Chondrocyte (in vitro differentiated cells): Measurements from ENCODE around the gene PSMD14. TPM values are rescaled to one million over a fixed set of nuclear protein-coding genes. Genes with fewer than 3 reads are reported as not detected.

Experiments
- DNase-seq: peaks from one replicate; pipeline ENCODE4 v3.0.0; 2021; ENCODE audit warnings: mixed read lengths, low spot score
- H3K27ac Mint-ChIP-seq: one replicate; pipeline ENCODE4 v1.8.0; 2021; ENCODE audit warnings: mild to moderate bottlenecking, moderate library complexity, mixed read lengths; ENCODE audit not compliant: unreplicated experiment
- H3K27me3 Mint-ChIP-seq: 2 replicates; pipeline ENCODE4 v1.8.0; 2021; ENCODE audit warnings: low read depth, mixed read lengths
- H3K36me3 Mint-ChIP-seq: 2 replicates; pipeline ENCODE4 v1.8.0; 2021; ENCODE audit warnings: low read depth, mixed read lengths
- H3K4me1 Mint-ChIP-seq: 2 replicates; pipeline ENCODE4 v1.8.0; 2021; ENCODE audit warnings: low read depth, mild to moderate bottlenecking, mixed read lengths
- H3K4me3 Mint-ChIP-seq: one replicate; pipeline ENCODE4 v1.8.0; 2021; ENCODE audit warnings: mild to moderate bottlenecking, moderate library complexity, mixed read lengths; ENCODE audit not compliant: unreplicated experiment
- H3K9me3 Mint-ChIP-seq: 2 replicates; pipeline ENCODE4 v1.8.0; 2021; ENCODE audit warnings: low read depth, mixed read lengths
- total RNA-seq: library from RNA; stranded (reverse); gene quantifications from 3 replicates; pipeline ENCODE4 v1.2.1, GENCODE V29; 2021
- TF ChIP-seq, protein P1 (sequence below): fragments of 200-600 bp; sonication (generic); IDR thresholded peaks from 2 replicates; pipeline ENCODE4 v1.5.0; 2021; ENCODE audit warnings: antibody characterized with exemption, mild to moderate bottlenecking, moderate library complexity

PSMD14 gene
- total RNA-seq, 1 donor from 2014 or later: 48.5 TPM

GRCh38 chr2:161420406-161421074 lies 112.3 kb downstream of the PSMD14 start:
- Mint-ChIP-seq H3K4me1 (peaks cover 41% of the 10 kb centered on the region), H3K9me3 (peaks cover 8% of the 10 kb centered on the region), H3K36me3 (peaks cover 15% of the 10 kb centered on the region), H3K27me3 (peaks cover 88% of the 10 kb centered on the region), H3K4me3 (no peak overlapping the region), H3K27ac (no peak overlapping the region)
- no peak for DNase-seq
- TF ChIP-seq, protein P1, sequence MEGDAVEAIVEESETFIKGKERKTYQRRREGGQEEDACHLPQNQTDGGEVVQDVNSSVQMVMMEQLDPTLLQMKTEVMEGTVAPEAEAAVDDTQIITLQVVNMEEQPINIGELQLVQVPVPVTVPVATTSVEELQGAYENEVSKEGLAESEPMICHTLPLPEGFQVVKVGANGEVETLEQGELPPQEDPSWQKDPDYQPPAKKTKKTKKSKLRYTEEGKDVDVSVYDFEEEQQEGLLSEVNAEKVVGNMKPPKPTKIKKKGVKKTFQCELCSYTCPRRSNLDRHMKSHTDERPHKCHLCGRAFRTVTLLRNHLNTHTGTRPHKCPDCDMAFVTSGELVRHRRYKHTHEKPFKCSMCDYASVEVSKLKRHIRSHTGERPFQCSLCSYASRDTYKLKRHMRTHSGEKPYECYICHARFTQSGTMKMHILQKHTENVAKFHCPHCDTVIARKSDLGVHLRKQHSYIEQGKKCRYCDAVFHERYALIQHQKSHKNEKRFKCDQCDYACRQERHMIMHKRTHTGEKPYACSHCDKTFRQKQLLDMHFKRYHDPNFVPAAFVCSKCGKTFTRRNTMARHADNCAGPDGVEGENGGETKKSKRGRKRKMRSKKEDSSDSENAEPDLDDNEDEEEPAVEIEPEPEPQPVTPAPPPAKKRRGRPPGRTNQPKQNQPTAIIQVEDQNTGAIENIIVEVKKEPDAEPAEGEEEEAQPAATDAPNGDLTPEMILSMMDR: no peak

DNA sequence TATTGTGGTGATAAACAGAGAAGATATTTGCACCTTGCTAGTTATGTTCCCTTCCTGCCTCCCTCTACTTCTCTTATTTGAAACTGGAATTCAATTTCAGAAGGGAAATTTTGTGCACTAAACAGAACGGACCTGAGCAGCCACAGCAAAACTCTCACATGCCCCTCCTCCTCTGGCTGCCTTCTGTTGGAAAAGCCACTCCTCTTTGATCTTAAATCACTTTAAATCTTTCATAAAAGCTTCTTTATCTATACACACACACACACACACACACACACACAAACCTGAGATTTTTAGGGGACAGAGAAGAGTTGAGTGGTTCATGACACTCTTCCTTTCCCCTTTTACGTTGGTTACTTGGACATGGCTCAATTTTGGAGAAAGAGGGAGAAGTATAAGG lies 113.5 kb downstream of the PSMD14 start:
- DNase-seq: no peak
- no peak overlapping the region for H3K27ac Mint-ChIP-seq
- no peak overlapping the region for H3K4me3 Mint-ChIP-seq
- H3K4me1 Mint-ChIP-seq: peaks cover 30% of the 10 kb centered on the region
- peaks cover 8% of the 10 kb centered on the region for H3K9me3 Mint-ChIP-seq
- TF ChIP-seq, protein P1: no peak
- H3K36me3 Mint-ChIP-seq: peaks cover 15% of the 10 kb centered on the region
- H3K27me3 Mint-ChIP-seq: peaks cover 86% of the 10 kb centered on the region

- DNase-seq: no peak
- Mint-ChIP-seq H3K4me3 (peak overlapping the region; percentile 49), H3K27me3 (peaks cover 83% of the 10 kb centered on the region), H3K27ac (no peak overlapping the region), H3K36me3 (peaks cover 17% of the 10 kb centered on the region), H3K9me3 (peaks cover 8% of the 10 kb centered on the region), H3K4me1 (peaks cover 36% of the 10 kb centered on the region)
- TF ChIP-seq, protein P1: no peak
These were observed 114.7 kb downstream of the PSMD14 start for GRCh38 chr2:161422816-161423403.

DNA sequence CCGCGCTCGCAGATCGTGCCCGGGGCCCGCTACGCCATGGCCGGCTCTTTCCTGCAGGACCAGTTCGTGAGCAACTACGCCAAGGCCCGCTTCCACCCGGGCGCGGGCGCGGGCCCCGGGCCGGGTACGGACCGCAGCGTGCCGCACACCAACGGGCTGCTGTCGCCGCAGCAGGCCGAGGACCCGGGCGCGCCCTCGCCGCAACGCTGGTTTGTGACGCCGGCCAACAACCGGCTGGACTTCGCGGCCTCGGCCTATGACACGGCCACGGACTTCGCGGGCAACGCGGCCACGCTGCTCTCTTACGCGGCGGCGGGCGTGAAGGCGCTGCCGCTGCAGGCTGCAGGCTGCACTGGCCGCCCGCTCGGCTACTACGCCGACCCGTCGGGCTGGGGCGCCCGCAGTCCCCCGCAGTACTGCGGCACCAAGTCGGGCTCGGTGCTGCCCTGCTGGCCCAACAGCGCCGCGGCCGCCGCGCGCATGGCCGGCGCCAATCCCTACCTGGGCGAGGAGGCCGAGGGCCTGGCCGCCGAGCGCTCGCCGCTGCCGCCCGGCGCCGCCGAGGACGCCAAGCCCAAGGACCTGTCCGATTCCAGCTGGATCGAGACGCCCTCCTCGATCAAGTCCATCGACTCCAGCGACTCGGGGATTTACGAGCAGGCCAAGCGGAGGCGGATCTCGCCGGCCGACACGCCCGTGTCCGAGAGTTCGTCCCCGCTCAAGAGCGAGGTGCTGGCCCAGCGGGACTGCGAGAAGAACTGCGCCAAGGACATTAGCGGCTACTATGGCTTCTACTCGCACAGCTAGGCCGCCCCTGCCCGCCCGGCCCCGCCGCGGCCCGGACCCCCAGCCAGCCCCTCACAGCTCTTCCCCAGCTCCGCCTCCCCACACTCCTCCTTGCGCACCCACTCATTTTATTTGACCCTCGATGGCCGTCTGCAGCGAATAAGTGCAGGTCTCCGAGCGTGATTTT lies 115.5 kb downstream of the PSMD14 start:
- peaks cover 17% of the 10 kb centered on the region for H3K36me3 Mint-ChIP-seq

More for the DNA sequence above, 115.5 kb downstream of the PSMD14 start:
- TF ChIP-seq, protein P1: no peak
- Mint-ChIP-seq H3K27me3 (peaks cover 80% of the 10 kb centered on the region), H3K4me3 (peak overlapping the region; percentile 57), H3K4me1 (peaks cover 28% of the 10 kb centered on the region), H3K27ac (no peak overlapping the region), H3K9me3 (peaks cover 8% of the 10 kb centered on the region)
- no peak for DNase-seq
